Measurements from ENCODE around the gene HIRIP3.
"Not testable (repeated sequence)": the region's sequence is repeated elsewhere in the genome, so short reads cannot be mapped to it uniquely, and the experiment has no call there.

HIRIP3 gene

GRCh38 chr16:30017277-30017656 is 21.9 kb upstream of the HIRIP3 start:
- intact Hi-C loops (cut with DNase I), result no loop called here

GRCh38 chr16:30016555-30017276 is 21.3 kb upstream of the HIRIP3 start:
- intact Hi-C loops (cut with DNase I), result no loop called here
- peak in 1 of 10 donors; percentile 2 for DNase-seq

More at GRCh38 chr16:30017277-30017656, 21.9 kb upstream of the HIRIP3 start:
- no peak for DNase-seq

GRCh38 chr16:30015450-30015849 is 20.0 kb upstream of the HIRIP3 start:
- intact Hi-C loops (cut with DNase I); DNase-seq: not testable (repeated sequence)

GRCh38 chr16:30012598-30012997 is 17.2 kb upstream of the HIRIP3 start:
- peak in 1 of 10 donors; percentile 66 for DNase-seq
- intact Hi-C loops (cut with DNase I), result not testable (repeated sequence)

GRCh38 chr16:30011714-30012504 is 16.5 kb upstream of the HIRIP3 start:
- intact Hi-C loops (cut with DNase I), result no loop called here
- DNase-seq, result peak in 1 of 10 donors; percentile 85

- DNase-seq, result peak in 4 of 10 donors; percentile 46 to 88 (median 86)
- intact Hi-C loops (cut with DNase I), result no loop called here
Observed at GRCh38 chr16:30010844-30011713, 15.7 kb upstream of the HIRIP3 start, which contains the start of gene DOC2A. Gene DOC2A, minus strand, starts transcription at chr16:30011027. Its CDS starts 805 bp downstream, at chr16:30010222.

GRCh38 chr16:30009990-30010843 is 14.8 kb upstream of the HIRIP3 start:
- peak in 2 of 10 donors; percentile 77 to 85 for DNase-seq
- intact Hi-C loops (cut with DNase I), result no loop called here

GRCh38 chr16:30009085-30009862 is 13.9 kb upstream of the HIRIP3 start:
- peak in 2 of 10 donors; percentile 42 to 88 for DNase-seq
- intact Hi-C loops (cut with DNase I), result no loop called here

- intact Hi-C loops (cut with DNase I), result no loop called here
- no peak for DNase-seq
Observed at GRCh38 chr16:30007378-30007895, 12.0 kb upstream of the HIRIP3 start.

GRCh38 chr16:30006659-30007377 is 11.4 kb upstream of the HIRIP3 start:
- peak in 2 of 10 donors; percentile 55 to 77 for DNase-seq
- intact Hi-C loops (cut with DNase I), result no loop called here

- peak in 2 of 10 donors; percentile 56 to 85 for DNase-seq
- intact Hi-C loops (cut with DNase I), result no loop called here
Observed at GRCh38 chr16:30006095-30006473, 10.7 kb upstream of the HIRIP3 start.

- DNase-seq, result peak in 4 of 10 donors; percentile 35 to 85 (median 80)
- intact Hi-C loops (cut with DNase I), result no loop called here
Observed at GRCh38 chr16:30005341-30006094, 10.1 kb upstream of the HIRIP3 start.

- intact Hi-C loops (cut with DNase I), result no loop called here
- peak in 1 of 10 donors; percentile 73 for DNase-seq
Observed at GRCh38 chr16:30004811-30005242, 9.4 kb upstream of the HIRIP3 start.

- intact Hi-C loops (cut with DNase I), result no loop called here
- DNase-seq, result peak in 2 of 10 donors; percentile 81 to 85
Observed at GRCh38 chr16:30004424-30004776, 9.0 kb upstream of the HIRIP3 start.

- DNase-seq, result peak in 3 of 10 donors; percentile 64 to 67 (median 65)
- intact Hi-C loops (cut with DNase I), result no loop called here
Observed at GRCh38 chr16:30003670-30004423, 8.4 kb upstream of the HIRIP3 start.

GRCh38 chr16:30002614-30003346 is 7.4 kb upstream of the HIRIP3 start:
- intact Hi-C loops (cut with DNase I), result no loop called here
- DNase-seq, result peak in 3 of 10 donors; percentile 25 to 63 (median 56)
